Activated CD4-positive, alpha-beta T cell treated with anti-CD3 and anti-CD28 coated beads for 36 hours (primary cell): ENCODE data around the gene ADAMTS10. TPM values are rescaled to one million over a fixed set of nuclear protein-coding genes. Genes with fewer than 3 reads are reported as not detected.

ENCODE experiments used
- ATAC-seq: fragments of 200-7000 bp; cut with Tn5 transposase; one replicate; pipeline ENCODE4 v1.10.0; 2021; ENCODE audit warnings: mild to moderate bottlenecking, moderate library complexity
- CTCF ChIA-PET: fragments of 350-600 bp; sonication (Branson Sonifier 250); formaldehyde crosslinking; loops from one replicate; lab custom pipeline; 2021; ENCODE audit warnings: antibody characterized with exemption; lab: Charles Lee
- POLR2A ChIA-PET: fragments of 350-600 bp; sonication (Branson Sonifier 250); formaldehyde crosslinking; loops from one replicate; lab custom pipeline; 2021; ENCODE audit warnings: antibody characterized with exemption, inconsistent platforms; lab: Charles Lee
- DNase-seq: peaks from one replicate; pipeline ENCODE4 v3.0.0-alpha.2; 2020
- H3K27ac Mint-ChIP-seq: one replicate; pipeline ENCODE4 v1.8.0; 2021; ENCODE audit warnings: mixed read lengths
- H3K27me3 Mint-ChIP-seq: one replicate; pipeline ENCODE4 v1.8.0; 2021; ENCODE audit warnings: mixed read lengths
- H3K36me3 Mint-ChIP-seq: one replicate; pipeline ENCODE4 v1.8.0; 2021; ENCODE audit warnings: low read depth, mixed read lengths
- H3K4me1 Mint-ChIP-seq: one replicate; pipeline ENCODE4 v1.8.0; 2021; ENCODE audit warnings: mixed read lengths
- H3K4me3 Mint-ChIP-seq: one replicate; pipeline ENCODE4 v1.8.0; 2021; ENCODE audit warnings: mild to moderate bottlenecking, moderate library complexity, mixed read lengths
- H3K9me3 Mint-ChIP-seq: one replicate; pipeline ENCODE4 v1.8.0; 2021; ENCODE audit warnings: low read depth, mixed read lengths
- intact Hi-C, 2 experiments: fragments of 100-400 bp; cut with DNase I in 1 of 2; cut with micrococcal nuclease in 1 of 2; formaldehyde crosslinking; loops; one replicate each; pipeline versions ENCODE4 v1.14.2 to v1.15.1; 2022 to 2024; cut with DNase I, micrococcal nuclease
- total RNA-seq, 2 experiments: library from RNA; stranded (reverse); gene quantifications; one replicate each; pipeline ENCODE4 v1.2.3, GENCODE V29; 2021

The ADAMTS10 gene
- total RNA-seq, 2 experiments from 2014 or later = 4.5 to 5.0 TPM

DNA sequence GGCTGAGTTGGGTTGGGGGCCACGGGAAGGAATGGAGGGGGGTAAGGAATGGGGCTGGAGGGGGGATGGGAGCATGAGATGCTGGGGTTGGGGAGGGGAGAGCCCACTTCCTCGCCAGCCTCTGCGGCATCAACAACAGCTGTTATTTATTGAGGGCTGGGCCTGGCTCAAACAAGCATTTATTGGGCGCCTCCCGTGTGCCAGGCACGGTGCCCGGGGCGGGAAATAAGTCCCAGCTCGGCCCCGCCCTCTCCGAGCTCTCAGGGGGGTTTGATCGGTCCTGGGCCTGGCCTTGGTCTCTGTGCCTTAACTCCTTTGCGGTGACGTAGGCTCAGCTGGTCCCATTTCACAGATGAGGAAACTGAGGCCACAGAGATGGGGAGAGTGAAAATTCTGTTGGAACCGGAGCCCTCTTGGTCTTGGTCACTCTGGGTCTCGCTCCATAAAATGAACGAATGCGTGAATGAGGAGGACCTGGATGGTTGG is 919 bp upstream of the ADAMTS10 start:
- H3K27ac Mint-ChIP-seq = no peak overlapping the region
- peaks cover 7% of the 10 kb centered on the region for H3K27me3 Mint-ChIP-seq
- ATAC-seq (no peak), DNase-seq (peak; percentile 25)
- H3K9me3 Mint-ChIP-seq = no peaks in the 10 kb centered on the region
- no peak overlapping the region for H3K4me3 Mint-ChIP-seq
- H3K36me3 Mint-ChIP-seq = no peaks in the 10 kb centered on the region
- CTCF ChIA-PET = interaction anchor here (6.5 kb wide), 1 partner anchor 31 kb away, joined by 49 read pairs; no protein-coding TSS in a partner anchor
- intact Hi-C loops = no loop called here
- POLR2A ChIA-PET = no interaction called here
- H3K4me1 Mint-ChIP-seq = peaks cover 28% of the 10 kb centered on the region

DNA sequence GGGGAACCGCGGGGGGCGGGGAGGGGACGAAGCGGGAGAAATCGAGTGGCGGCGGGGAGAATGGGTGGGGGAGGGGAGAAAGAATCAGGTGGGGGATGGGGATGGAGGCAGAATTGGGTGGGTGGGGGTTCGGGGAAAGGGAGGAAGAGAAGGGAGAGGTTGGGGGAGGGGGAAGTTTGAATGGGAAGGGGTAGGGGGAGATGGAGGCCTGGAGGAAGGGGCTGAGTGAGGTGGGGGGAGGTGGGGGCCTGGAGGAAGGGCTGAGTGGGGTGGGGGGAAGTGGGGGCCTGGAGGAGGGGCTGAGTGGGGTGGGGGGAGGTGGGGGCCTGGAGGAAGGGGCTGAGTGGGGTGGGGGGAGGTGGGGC is 403 bp upstream of the ADAMTS10 start:
- intact Hi-C loops = loop anchor here in 1 of 2 experiments (1.0 kb wide), 1 partner anchor 19 kb away; no protein-coding TSS in a partner anchor
- ChIA-PET POLR2A (no interaction called here), CTCF (interaction anchor here (6.5 kb wide), 1 partner anchor 30 kb away, joined by 49 read pairs; no protein-coding TSS in a partner anchor)
- no peak for ATAC-seq
- DNase-seq = no peak
- no peak overlapping the region for H3K4me3 Mint-ChIP-seq
- H3K27ac Mint-ChIP-seq = no peak overlapping the region
- H3K27me3 Mint-ChIP-seq = peaks cover 7% of the 10 kb centered on the region
- H3K9me3 Mint-ChIP-seq = no peaks in the 10 kb centered on the region
- peaks cover 28% of the 10 kb centered on the region for H3K4me1 Mint-ChIP-seq
- H3K36me3 Mint-ChIP-seq = no peaks in the 10 kb centered on the region

DNA sequence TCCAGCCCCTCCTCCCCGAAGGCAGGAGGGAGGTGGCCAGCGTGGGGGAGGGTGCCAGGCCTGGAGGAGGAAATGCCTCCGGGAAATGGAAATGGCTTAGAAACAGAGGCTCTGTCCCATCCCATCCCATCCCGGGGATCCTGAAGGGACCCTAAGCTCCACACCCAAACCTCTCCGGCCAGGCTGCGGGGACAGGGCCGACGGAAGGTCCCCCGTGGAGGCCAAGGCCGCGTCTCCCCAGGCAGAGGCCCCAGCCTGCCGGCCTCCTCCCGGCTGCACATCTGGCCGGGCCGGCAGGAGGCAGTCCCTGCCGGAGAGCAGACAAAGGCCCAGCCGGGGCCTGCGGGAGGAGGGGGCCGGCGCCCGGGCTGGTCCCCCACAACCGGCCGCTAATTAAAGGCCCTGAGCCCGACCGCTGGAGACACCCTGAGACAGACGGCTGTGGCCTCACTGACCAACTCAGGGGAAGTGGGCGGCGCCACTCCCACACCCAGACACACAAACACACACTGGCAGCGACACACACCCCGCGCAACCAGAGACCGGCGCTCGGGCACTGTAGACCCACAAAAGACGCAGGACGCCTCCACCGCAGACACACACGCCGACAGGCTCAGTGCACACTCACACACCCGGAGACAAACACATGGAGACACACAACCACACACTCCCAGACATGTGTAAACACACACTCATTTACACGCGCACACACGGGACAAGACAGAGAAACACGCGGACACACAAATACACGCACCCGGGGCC is 1.1 kb downstream of the ADAMTS10 start:
- ChIA-PET CTCF (interaction anchor here (0.6 to 1.1 kb wide), 2 partner anchors 15 to 30 kb away, joined by 4 read pairs; no protein-coding TSS in a partner anchor), POLR2A (no interaction called here)
- DNase-seq = peak; percentile 48
- Mint-ChIP-seq H3K4me1 (peaks cover 20% of the 10 kb centered on the region), H3K27ac (peak overlapping the region; percentile 79), H3K9me3 (no peaks in the 10 kb centered on the region), H3K4me3 (peak overlapping the region; percentile 83), H3K36me3 (peaks cover 8% of the 10 kb centered on the region), H3K27me3 (peaks cover 6% of the 10 kb centered on the region)
- intact Hi-C loops = loop anchor here in 1 of 2 experiments (1.0 kb wide), 1 partner anchor 17 kb away; no protein-coding TSS in a partner anchor
- ATAC-seq = peak; percentile 37

DNA sequence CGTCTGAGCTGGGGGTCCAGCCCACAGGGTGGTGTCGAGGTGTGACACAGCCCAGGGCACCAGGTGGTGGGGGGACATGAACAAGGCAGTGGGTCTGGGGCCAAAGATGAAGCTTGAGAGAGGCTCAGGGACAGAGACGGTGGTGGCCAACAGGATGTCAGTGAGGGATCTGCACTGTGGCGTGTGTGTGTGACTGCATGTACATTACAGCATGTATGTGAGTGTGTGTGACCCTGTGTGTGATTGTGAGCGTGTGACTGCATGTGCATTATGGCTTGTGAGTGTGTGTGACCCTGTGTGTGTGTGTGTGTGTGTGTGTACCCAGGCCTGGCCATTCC is 1.6 kb downstream of the ADAMTS10 start:
- ATAC-seq = no peak

DNA sequence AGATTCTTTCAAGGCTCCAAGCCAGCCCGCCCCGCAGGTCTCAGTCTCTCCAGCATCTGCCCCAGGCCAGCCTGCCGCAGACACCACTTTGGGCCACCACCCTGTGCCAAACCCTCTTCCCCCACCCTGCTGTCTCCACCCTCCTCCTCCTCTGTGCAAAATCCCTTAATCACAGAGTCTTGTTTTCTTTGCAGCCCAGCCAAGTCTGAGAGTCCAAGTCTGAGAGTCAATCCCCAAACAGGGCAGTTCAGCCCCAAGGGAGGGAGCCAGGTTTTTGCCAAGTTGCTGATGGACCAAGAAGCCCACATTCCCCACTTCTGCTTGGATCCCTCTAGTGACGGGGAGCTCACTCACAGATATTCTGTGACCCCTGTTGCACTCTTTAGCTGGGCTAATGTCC is 3.1 kb downstream of the ADAMTS10 start:
- DNase-seq (no peak), ATAC-seq (no peak)
- no peak overlapping the region for H3K27ac Mint-ChIP-seq
- H3K27me3 Mint-ChIP-seq = peaks cover 6% of the 10 kb centered on the region
- H3K4me1 Mint-ChIP-seq = peaks cover 16% of the 10 kb centered on the region
- ChIA-PET CTCF (interaction anchor here (0.5 to 1.4 kb wide), 3 partner anchors 14 to 29 kb away, joined by 3 to 7 read pairs (median 3); no protein-coding TSS in a partner anchor), POLR2A (no interaction called here)
- no peaks in the 10 kb centered on the region for H3K9me3 Mint-ChIP-seq
- H3K36me3 Mint-ChIP-seq = peaks cover 8% of the 10 kb centered on the region
- no peak overlapping the region for H3K4me3 Mint-ChIP-seq
- intact Hi-C loops = no loop called here

More for the DNA sequence above, 1.6 kb downstream of the ADAMTS10 start:
- H3K4me1 Mint-ChIP-seq = peaks cover 20% of the 10 kb centered on the region
- H3K27ac Mint-ChIP-seq = peak overlapping the region; percentile 61
- no peak for DNase-seq
- H3K27me3 Mint-ChIP-seq = peaks cover 6% of the 10 kb centered on the region
- peak overlapping the region; percentile 56 for H3K4me3 Mint-ChIP-seq
- intact Hi-C loops = no loop called here
- H3K36me3 Mint-ChIP-seq = peaks cover 8% of the 10 kb centered on the region
- POLR2A ChIA-PET = no interaction called here
- CTCF ChIA-PET = interaction anchor here (0.6 to 1.1 kb wide), 2 partner anchors 15 to 30 kb away, joined by 4 read pairs; no protein-coding TSS in a partner anchor
- no peaks in the 10 kb centered on the region for H3K9me3 Mint-ChIP-seq

DNA sequence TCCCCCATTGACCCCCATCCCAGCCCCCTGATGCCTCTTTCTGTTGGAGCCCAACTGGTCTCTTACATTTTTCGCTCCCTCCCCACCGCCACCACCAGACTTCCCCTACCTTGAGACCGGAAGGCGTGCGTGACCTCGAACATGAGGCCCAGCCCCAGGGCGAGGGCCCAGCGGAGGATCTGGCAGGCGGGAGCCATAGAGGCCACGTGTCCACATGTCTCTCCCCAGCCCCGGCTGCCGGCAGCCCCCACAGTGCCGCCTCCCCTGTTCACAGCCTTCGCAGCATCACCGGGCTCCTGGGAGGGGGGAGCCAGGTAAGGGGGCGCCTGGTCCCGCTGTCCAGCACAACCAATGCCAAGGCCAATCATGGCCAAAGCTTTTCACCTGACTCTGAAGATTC is 5.0 kb downstream of the ADAMTS10 start:
- intact Hi-C loops = no loop called here
- DNase-seq (no peak), ATAC-seq (no peak)
- Mint-ChIP-seq H3K27ac (no peak overlapping the region), H3K4me3 (no peak overlapping the region), H3K9me3 (no peaks in the 10 kb centered on the region), H3K4me1 (peaks cover 12% of the 10 kb centered on the region), H3K27me3 (peaks cover 6% of the 10 kb centered on the region), H3K36me3 (peaks cover 12% of the 10 kb centered on the region)
- ChIA-PET CTCF (no interaction called here), POLR2A (no interaction called here)

DNA sequence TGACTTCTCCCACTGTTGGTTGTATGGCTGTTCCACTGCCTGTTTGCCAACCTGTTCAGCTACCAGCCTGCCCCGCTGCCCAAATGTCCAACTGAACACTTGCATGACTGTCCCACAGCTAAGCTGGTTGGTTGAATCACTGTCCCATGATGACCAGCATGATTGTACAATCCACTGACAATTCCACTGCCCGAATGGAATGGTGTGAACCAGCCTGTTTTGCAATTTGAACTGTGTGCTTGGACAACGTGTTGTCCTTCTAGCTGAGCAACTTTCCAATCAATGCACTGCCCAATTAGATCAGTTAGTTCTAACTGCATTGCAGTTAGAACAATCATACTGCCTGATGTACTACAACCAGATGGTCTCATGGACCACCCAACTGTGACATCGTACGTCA is 8.7 kb downstream of the ADAMTS10 start:
- Mint-ChIP-seq H3K9me3 (no peaks in the 10 kb centered on the region), H3K27ac (no peak overlapping the region), H3K27me3 (no peaks in the 10 kb centered on the region), H3K4me1 (no peaks in the 10 kb centered on the region), H3K36me3 (peaks cover 12% of the 10 kb centered on the region), H3K4me3 (no peak overlapping the region)
- ATAC-seq (no peak), DNase-seq (no peak)
- ChIA-PET CTCF (interaction anchor here (0.5 to 0.7 kb wide), 2 partner anchors 146 to 189 kb away, joined by 3 read pairs; partner anchors contain the start of gene MARCHF2), POLR2A (no interaction called here)
- intact Hi-C loops = no loop called here

DNA sequence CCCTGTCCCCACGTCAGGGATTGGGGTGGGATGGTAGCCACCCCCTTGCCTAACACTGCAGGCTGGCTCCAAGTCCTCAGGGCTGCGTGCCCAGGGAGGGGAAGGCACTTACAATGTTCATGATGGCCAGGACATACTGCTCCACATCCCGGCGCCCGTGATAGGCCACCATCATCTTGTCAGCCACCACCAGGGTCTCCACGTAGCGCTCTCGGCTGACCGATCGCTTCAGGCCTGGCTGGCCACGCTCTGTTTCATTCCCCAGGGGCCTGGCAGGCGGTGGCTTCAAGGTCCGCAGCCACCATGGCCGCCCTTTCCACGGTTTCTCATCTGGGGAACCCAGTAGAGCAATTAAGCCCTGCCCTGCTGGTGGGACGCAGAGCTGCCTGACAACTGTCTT is 9.7 kb downstream of the ADAMTS10 start:
- no peaks in the 10 kb centered on the region for H3K27me3 Mint-ChIP-seq

DNA sequence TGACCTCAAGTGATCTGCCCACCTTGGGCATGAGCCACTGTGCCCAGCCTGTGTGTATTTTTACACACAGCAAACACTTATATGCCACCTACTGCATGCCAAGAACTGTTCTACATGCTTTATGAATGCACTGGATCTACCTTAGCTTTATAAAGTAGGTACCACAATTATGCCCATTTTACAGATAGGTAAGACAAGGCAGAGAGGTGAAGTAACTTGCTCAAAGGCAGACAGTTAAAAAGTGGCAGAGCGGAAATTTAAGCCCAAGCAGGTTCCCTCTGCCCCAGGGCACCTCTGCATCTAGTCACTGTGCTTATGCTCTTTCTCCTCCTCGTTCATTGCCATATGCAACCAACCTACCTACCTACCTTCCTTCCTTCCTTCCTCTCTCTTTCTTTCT is 10.5 kb downstream of the ADAMTS10 start:
- no peak overlapping the region for H3K27ac Mint-ChIP-seq
- POLR2A ChIA-PET = no interaction called here
- H3K36me3 Mint-ChIP-seq = peaks cover 8% of the 10 kb centered on the region
- DNase-seq (no peak), ATAC-seq (no peak)
- H3K9me3 Mint-ChIP-seq = no peaks in the 10 kb centered on the region
- intact Hi-C loops = no loop called here
- no peaks in the 10 kb centered on the region for H3K4me1 Mint-ChIP-seq
- H3K27me3 Mint-ChIP-seq = no peaks in the 10 kb centered on the region
- H3K4me3 Mint-ChIP-seq = no peak overlapping the region
- CTCF ChIA-PET = interaction anchor here (0.8 to 1.0 kb wide), 2 partner anchors 13 to 19 kb away, joined by 3 to 4 read pairs; no protein-coding TSS in a partner anchor

More for the DNA sequence above, 9.7 kb downstream of the ADAMTS10 start:
- CTCF ChIA-PET = no interaction called here
- H3K4me3 Mint-ChIP-seq = no peak overlapping the region
- no peaks in the 10 kb centered on the region for H3K9me3 Mint-ChIP-seq
- intact Hi-C loops = no loop called here
- no peaks in the 10 kb centered on the region for H3K4me1 Mint-ChIP-seq
- ATAC-seq (no peak), DNase-seq (no peak)
- POLR2A ChIA-PET = no interaction called here
- H3K27ac Mint-ChIP-seq = no peak overlapping the region
- peaks cover 12% of the 10 kb centered on the region for H3K36me3 Mint-ChIP-seq

DNA sequence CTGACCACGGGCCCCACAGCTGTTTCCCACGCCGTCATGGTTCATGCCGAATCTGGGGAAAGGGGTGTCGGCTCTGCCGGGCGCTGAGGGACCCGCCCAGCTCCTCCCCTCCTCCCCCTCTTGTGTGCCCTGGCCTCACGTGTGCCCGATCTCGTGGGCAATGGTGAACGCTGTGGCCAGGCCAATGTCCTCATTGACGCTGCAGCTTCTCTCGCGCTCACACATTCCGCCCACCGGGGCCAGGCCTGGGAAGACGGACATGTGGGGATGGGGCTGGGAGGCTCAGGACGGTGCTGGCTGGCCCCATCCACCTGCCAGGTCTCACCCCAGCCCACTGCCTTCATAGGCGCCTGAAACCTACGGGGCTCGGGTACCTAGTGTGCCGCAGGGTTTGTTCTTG is 14.3 kb downstream of the ADAMTS10 start:
- no peak overlapping the region for H3K4me3 Mint-ChIP-seq
- DNase-seq = no peak
- H3K4me1 Mint-ChIP-seq = peaks cover 15% of the 10 kb centered on the region
- ChIA-PET CTCF (interaction anchor here (1.1 kb wide), 1 partner anchor 27 kb away, joined by 4 read pairs; no protein-coding TSS in a partner anchor), POLR2A (no interaction called here)
- intact Hi-C loops = no loop called here
- H3K9me3 Mint-ChIP-seq = peaks cover 5% of the 10 kb centered on the region
- H3K27me3 Mint-ChIP-seq = no peaks in the 10 kb centered on the region
- H3K36me3 Mint-ChIP-seq = peaks cover 2% of the 10 kb centered on the region
- H3K27ac Mint-ChIP-seq = no peak overlapping the region
- ATAC-seq = no peak

DNA sequence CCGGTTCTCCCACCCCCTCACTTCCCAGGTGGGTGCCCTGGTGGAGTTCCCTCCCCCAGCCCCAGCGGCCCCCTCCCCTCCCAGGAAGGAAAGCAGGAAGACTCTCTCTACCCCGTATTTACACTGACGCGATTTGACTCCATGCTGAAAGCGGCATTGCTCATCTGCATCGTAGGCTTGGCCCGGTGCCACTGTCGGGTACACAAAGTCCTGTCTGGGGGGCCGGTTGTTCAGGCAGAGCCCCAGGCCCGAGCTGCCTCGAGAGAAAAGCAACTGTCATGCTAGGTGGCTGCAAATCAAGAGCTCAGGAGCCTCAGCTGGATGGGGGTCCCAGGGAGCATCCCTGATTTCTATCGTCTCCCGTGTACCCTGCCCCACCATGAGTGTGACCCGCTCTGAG is 14.9 kb downstream of the ADAMTS10 start:
- DNase-seq (no peak), ATAC-seq (no peak)
- Mint-ChIP-seq H3K36me3 (peaks cover 2% of the 10 kb centered on the region), H3K27ac (no peak overlapping the region), H3K9me3 (peaks cover 5% of the 10 kb centered on the region), H3K27me3 (no peaks in the 10 kb centered on the region), H3K4me3 (no peak overlapping the region), H3K4me1 (peaks cover 15% of the 10 kb centered on the region)
- ChIA-PET POLR2A (no interaction called here), CTCF (interaction anchor here (3.2 kb wide), 1 partner anchor 16 kb away, joined by 41 read pairs; the partner anchor contains the start of gene MYO1F)
- intact Hi-C loops = no loop called here
